HK-2 (cell line): ENCODE measurements around the gene TMEM256.

Experiments
- DNase-seq: peaks from one replicate; pipeline ENCODE4 v3.0.0-alpha.2; 2018; ENCODE audit not compliant: unreplicated experiment

The TMEM256 gene

DNA sequence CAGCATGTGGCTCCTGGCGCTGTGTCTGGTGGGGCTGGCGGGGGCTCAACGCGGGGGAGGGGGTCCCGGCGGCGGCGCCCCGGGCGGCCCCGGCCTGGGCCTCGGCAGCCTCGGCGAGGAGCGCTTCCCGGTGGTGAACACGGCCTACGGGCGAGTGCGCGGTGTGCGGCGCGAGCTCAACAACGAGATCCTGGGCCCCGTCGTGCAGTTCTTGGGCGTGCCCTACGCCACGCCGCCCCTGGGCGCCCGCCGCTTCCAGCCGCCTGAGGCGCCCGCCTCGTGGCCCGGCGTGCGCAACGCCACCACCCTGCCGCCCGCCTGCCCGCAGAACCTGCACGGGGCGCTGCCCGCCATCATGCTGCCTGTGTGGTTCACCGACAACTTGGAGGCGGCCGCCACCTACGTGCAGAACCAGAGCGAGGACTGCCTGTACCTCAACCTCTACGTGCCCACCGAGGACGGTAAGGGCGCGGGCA, 4.4 kb upstream of the TMEM256 start:
- no peak for DNase-seq

DNA sequence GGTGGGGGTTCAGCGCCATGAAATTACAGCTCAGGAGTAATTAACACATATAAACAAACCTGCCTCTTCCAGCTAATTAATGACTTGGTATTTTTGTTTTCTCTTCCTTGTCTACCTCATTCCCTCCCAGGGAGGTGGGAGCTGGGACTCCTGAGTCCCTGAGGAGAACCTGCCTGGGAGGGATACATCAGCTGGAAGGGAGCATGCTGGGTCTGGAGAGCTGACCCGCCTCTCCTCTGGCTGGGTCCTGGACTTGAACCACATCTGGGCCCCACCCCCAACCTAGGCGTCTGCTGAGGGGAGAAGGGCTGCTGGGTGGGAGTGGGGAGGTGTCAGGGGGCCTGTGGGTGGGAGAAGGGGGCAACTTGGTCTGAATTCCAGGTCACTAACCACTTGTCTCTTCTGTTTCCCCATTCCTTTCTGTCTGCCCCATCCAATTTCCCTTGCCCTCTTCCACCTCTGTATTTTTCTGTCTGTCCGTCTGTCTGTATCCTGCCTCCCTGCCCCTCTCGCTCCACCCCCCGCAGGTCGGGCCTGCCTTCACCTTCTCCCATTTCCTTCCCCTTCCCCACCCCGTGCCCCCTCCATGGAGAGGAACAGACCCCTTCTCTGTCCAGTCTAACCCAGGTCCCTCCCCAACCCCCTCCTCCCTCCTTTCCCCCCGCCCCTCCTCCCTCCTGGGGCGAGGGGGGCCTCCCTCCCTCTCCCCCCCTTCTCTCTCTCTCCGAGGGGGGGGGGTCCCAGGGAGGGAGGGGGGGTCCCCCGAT, 3.8 kb upstream of the TMEM256 start, which contains the start of gene NLGN2:
Gene NLGN2 (plus strand): TSS at position 361 of the 767 bp plus-strand sequence. CDS start 411 bp downstream, outside the sequence.
- DNase-seq, result no peak

DNA sequence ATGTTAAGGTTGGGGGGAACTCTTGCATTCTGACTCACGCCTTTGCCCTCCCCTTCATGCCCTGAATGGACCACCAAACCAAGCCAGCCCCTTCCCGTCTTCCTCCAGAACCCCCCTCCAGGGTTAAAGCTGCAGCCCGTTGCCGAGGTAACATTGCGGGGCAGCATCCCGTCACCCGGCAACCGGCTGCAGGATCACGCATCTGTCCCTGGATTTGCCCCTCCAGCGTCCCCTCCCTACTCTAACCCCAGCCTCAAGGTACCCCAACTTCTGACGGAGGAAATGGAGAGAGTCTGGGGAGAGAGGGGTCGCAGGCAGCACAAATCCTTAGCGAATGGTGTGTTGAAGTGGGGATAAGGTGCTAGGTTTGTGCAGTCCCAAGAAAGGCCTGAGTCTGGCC, 3.2 kb upstream of the TMEM256 start:
- DNase-seq, result no peak

DNA sequence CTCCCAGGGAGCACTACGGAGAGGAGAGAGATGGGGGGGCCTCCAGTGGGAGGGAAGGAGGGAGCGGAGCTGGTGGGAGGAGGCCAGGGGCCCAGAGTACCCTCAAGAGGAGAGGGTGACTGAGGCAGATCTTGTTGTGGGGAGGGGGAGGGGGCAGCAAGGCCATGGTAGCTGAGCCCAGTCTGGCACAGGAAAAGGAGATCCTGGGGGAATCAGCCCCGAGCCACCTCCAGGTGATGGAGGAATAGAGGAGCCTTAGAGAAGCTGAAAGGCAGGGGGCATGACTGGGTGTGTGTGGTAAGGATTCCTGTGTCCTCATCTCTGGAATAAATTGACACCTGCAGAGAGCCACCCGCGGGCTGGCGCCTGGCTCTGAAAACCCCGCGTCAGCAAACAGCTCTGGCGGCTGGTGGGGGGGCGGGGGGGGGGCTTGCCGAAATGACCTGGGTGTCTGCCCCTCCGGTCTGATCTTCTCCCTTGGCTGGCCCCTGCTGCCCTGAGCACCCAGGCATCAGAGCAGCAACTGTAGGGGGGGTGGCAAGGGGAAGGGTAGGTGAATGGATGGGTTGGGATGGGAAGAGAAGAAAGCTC, 2.4 kb upstream of the TMEM256 start:
- no peak for DNase-seq

DNA sequence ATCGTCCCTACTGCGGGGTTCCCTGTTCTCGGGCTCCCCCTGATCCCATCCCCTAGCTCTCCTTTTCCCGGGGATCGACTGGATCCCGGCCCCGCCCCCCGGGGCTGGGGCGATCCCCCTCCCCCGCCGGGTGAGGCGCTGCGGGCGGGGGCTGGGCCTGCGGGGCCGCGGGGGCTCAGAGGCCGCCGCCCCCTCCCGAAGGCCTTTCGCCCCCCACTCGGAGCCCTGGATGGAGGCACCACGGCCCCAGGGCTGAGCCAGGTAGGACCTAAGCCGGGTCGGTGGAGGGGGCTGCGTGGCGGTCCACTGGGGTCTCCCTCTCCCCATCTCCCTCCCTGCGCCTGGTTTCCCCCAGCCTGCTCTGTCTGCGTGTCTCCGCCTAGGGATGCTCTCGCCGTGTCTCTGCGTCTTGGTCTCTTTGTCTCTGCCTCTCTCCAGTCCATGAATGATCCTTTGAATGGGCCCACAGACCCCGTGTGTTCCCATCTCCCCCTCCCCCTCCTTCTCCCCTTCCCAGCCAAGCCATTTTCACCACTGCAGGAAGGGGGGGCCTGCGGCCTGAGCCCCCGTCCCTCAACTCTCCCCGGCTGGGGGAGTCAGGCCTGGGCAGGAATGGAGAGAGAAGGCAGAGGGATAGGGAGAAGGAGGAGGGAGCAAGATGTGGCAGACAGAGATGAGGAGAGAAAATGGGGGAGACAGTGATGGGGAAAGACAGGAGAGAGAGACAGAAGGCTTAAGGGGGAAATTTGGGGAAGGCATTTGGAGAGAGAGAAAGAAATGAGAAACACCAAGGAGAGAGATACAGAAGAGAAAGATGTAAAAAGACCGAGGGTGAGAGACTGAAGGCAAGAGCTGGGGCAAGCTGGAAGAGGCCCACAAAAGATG, 1.7 kb upstream of the TMEM256 start:
- no peak for DNase-seq

DNA sequence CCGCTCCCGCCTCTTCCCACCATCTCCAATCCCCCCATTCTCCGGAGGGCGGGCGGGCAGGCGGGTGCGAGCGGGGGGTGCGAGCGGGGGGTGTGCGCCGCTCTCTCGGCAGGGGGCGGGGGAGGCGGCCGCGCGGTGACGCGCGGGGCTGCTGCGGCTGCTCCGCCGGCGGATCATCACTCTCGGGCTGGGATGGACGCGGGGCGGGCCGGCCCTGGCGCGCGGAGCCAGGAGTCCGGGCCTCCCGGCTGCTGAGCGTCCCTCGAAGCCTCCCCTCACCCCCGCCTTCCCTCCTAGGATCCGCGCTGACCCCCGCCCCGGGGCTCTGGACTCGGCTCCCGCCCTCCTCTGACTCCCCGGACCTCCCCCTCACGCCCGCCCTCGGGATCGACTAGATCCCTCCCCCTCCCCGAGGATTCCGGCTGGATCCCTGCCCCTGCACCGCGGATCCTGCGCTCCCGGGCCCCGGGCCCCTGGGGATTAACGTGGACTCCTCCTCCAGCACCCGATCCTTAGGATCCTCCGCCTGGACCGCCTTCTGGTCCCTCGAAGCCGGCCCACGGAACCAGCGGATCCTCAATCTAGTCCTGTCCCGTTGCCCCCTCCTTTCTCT, 946 bp upstream of the TMEM256 start:
- peak; percentile 53 for DNase-seq

DNA sequence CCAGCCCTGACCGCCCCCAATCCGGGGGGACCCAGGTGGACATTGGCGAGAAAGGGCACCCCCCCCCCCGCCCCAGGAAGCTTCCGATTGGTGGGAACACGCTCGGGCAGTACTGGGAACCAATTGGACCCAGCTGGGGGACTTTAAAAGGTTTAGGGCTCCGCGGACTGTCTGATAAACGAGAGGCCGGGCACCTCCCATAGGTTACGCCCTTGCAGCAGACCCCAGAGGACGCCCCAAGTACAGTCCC, 245 bp downstream of the TMEM256 start:
- no peak for DNase-seq

DNA sequence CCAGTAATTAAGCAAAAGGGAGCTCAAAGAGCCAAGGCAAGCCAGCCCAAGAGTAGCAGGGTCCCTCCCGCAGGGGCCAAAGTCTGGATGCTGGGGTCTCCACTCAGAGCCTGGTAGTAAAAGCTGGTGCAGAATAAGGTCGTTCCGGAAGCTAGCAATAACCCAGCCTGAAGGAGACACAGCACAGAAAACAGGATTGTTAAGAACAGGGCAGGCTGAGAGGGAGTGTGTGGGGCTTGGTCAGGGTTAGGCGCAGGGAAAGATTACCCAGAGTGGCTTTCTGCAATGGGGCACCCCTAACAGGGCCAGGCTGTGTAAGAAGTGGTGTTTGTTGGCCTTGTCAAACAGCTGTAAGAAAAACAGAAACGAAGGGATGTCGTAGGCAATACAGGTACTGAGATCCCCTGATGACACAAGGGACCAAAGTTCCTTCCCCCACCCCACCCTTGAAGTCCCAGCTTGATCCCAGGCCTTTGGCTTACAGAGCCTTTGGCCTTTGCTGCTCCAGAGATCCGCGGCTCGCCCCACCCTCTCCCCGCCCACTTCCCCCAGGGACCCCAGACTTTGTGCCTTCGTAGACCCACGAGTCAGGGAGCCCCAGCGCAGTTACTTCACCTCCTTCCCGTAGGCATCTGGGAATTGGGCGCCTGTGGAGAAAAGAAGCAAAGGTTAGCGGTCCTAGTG, 712 bp downstream of the TMEM256 start:
- DNase-seq, result no peak

DNA sequence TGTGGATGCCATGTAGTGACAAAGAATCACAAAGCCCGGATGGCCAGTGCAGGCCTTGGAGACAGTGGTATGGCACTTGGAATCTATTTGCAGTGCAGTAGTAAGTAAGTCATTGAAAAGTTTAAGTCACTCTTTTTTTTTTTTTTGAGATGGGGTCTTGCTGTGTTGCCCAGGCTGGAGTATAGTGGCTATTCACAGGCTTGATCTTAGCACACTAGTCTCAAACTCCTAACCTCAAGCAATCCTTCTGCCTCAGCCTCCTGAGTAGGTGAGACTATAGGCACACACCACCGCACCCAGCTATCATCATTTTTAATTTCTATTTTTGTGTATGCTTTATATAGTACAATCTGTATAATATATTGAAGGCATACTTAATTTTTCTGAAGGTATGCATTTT, 5.3 kb downstream of the TMEM256 start:
- DNase-seq, result no peak

DNA sequence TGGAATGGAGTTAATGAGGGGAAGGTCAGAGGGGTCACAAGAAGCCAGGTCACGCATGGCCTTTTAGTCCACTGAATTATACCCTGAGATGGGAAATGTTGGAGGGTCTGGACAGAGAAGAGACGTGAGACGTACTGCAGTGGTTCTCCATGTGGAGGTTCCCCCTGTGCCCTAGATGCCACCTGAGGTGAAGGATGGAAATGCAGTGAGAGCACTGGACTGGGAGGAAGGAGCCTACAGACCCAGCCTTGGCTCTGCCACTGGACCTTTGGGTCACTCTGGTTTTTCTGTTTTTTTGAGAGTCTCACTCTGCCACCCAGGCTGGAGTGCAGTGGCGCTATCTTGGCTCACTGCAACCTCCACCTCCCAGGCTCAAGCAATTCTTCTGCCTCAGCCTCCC, 7.8 kb downstream of the TMEM256 start:
- DNase-seq, result no peak

DNA sequence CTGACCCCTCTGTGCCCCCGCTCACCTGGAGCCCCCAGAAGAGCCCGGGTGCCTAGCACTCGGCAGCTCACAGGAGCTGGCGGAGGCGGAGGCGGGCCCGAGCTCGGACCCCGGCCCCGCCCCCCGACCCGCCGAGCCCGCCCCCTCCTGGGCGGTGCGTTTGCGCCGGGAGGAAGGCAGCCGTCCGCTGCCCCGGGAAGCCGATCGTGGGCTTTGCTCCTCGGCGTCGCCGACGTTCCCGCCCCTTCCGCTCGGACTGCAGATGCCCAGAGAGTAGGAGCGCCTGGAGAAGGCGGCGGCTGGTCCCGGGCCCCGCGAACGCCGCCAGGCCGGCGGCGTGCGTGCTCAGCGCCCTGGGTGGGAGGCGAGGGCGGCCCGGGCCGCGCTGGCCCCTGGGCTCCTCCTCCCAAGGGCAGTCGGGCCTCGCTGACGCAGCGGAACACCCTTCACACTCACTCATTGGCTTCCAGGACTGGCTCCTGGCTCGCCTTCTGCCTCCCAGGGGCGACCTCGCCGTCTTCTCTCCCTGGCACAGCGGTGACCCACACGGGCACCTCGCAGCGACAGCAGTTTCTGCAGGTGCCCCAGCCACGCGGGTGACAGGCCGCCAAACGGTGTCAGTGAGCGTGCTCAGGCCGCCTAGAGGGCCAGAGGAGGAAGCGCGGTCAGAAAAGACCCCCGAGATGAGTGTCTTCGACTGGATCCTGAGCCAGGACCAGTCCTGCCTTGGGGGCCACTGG, 9.3 kb downstream of the TMEM256 start, which contains the start of gene PLSCR3:
Gene PLSCR3 (minus strand): TSS at position 74 of the 740 bp plus-strand sequence. CDS start 415 bp downstream, outside the sequence.
- peak; percentile 88 for DNase-seq

DNA sequence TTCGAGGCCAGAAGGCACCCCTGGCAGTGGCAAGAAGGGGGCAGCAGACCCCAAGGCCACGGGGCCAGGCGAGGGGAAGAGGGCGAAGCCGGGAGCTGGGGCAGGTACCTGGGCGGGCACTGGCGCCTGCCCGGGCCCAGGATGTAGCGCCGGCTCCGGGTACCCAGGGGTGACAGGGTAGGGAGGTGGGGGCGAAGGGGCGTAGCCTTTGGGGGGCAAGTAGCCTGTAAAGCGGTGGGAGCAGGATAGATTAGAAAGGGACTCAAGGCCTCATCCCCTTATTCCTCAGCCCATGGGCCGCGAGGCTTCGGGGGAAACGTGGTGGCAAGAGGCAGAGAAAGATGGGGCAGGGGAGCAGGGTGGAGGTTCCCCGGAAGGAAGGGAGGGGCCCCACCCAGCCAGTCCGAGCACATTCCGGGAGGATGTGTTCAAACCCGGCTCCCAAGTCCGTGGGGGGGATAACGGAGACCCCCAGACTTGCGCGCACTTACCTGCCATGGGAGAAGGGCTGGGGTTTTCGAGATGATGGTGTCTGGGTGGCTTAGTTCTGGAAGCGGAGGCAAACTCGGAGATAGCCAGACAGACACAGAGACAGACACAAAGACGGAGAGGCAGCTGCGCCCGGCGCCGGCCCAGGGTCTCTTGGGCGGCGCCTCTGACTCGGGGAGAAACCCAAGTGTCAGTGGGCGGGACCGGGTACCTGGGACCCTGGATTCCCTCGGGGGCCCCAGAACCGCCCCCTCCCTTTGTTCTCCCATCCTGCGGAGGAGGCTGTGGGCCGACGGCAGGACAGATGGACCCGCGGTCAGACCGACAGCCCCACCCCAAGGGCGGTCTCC, 10.1 kb downstream of the TMEM256 start:
- no peak for DNase-seq

DNA sequence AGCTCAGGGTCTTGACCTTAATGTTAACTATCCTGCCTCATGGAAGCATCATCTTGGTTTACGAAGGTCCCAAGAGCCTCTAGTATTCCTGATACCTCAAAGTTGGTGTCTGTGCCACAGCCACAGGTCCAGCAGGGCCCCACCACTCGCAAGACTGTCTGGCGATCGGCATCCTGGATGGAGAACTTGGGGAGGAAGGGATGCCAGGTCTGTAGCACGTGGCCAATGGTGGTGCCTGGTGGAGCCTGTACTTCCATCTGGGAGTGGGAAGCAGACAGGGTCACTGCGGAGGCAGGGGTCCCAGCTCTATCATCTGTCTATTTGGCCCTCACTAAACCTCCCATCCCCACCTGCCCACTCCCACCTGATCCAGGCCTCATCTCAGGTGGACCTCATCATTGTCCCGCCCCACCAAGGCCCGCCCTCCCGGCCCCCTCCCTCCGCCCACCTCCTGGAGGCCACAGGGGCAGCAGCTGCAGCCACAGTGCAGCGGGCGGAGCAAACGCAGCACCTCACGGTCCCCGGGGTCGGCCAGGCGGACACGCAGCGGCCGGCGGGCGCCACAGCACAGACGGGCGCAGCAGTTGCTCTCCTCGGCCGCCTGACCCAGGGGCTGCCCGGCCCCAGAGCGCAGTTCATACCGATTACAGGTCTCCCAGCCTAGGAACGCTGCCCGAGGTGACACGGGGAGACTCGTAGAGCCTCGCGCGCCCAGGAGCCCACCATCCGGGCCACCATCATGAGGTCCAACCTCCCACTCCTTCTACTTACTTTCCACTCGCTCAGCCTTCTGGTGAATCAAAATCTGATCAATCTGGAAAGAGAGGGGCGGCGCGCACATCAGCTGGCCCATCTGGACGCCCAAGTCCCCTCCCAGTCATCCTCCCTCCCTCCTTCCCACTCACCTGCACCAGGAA, 10.9 kb downstream of the TMEM256 start:
- DNase-seq, result no peak

DNA sequence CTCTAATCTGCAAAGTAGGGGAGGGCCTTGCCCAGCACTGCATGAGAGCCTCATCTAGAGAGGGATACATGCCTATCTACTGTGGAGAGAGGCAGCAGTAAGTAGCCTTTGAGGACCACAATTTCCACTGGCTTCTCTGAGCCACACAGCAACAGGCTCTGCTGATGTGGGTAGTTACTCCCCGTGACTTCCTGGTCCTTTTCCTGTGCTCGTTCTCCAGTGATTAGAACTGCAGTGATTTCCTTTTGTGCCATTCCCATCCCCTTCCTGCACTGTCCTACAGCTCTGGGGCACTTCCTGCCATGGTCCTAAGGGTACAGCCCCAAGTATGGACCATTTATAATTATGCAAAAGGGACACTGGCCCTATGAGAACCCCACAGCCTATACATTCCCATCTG, 12.6 kb downstream of the TMEM256 start:
- no peak for DNase-seq

DNA sequence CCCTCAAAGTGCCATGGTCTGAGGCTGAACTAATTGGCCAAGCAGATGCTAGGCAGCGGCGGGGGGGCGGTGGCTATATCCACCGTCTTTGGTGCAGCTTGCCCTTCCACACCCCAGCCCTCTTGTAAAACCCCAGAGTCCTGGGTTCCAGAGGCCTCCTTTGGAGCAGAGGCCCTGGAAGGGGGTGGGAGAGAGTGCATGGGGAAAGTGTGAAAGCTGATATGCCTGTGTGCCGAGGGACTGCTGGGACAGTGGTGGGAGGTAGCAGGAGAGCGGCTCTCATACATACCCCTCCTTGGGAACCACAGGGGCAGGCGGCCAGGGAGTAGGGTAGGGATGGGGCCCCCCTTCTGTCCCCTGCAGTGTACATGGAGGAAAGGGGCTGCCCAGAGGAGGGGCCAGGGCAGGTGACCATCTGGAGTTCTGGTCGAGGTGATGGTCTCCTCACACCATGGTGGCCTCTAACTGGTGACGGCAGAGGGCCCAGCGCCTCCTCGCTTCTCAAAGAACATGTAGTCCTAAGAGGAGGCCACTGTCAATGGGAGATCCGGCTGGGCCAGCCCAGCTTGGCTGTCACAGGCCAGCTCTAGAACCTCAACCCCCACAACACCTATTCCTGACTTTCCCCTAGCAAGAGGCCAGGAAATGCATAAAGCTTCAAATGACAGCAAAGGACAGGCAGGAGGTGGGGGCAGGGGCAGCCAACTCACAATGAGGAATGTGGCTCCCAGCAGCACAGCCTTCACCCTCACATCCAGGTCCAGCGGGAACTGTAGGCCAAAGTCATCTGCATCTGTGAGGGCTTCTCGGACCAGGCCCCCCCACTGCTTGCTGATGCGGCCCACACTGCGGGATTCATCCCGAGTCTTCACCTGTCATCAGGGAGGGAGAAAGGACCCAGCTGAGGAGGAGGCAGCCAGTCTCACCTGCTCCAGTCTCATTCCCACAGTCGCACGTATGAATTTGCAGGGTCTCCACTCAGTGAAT, 13.7 kb downstream of the TMEM256 start:
- DNase-seq, result no peak

DNA sequence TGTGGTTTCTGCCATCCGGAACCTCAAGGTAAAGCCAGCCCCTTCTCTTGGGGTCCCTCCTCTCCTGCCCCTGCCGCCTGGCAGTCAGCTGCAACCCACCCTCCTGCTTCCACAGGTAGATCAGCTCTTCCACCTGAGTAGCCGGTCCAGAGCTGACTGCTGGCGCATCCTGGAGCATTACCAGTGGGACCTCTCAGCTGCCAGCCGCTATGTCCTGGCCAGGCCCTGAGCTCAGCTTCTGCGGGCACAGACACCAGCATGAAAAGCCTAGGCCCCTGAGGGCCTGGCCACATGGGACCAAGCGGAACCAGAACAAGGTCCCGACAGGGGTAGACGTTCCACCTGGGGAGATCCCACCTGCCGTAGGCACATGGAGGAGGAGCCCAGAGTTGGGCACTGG, 15.0 kb downstream of the TMEM256 start:
- DNase-seq, result no peak

DNA sequence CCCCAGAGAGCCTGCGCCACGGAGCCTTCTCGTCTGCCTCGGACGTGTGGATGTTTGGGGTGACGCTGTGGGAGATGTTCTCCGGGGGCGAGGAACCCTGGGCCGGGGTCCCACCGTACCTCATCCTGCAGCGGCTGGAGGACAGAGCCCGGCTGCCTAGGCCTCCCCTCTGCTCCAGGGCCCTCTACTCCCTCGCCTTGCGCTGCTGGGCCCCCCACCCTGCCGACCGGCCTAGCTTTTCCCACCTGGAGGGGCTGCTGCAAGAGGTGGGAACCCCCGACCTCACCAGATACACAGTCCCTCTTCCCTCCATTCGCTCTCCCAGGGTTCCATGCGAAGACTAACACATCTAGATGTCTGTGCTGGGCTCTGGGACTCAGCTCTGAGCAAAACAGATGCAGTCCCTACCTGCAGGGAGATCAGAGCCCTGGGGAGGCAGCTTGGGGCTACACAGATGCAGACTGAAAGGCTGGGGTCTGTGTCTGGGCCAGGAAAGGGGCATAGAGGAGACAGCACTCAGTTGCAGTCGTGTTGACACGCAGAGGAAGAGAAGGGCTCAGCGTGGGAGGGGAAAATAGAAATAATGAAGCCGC, 19.3 kb downstream of the TMEM256 start:
- no peak for DNase-seq
